DMS79 (cell line): ENCODE results near the gene OSM.

Experiments
- DNase-seq: peaks from one replicate; lab custom pipeline; 2025; lab: John Stamatoyannopoulos, UW

The OSM gene

GRCh38 chr22:30285176-30285845 lies 18.7 kb upstream of the OSM start:
- no peak for DNase-seq

- DNase-seq = no peak
Measured at GRCh38 chr22:30284666-30285065, 18.0 kb upstream of the OSM start.

GRCh38 chr22:30284172-30284571 lies 17.5 kb upstream of the OSM start:
- DNase-seq = no peak

GRCh38 chr22:30283342-30283741 lies 16.7 kb upstream of the OSM start:
- no peak for DNase-seq

GRCh38 chr22:30282616-30283046 lies 16.0 kb upstream of the OSM start:
- no peak for DNase-seq

- DNase-seq = no peak
Measured at GRCh38 chr22:30280505-30280904, 13.9 kb upstream of the OSM start.

GRCh38 chr22:30279932-30280331 lies 13.3 kb upstream of the OSM start:
- DNase-seq = no peak

GRCh38 chr22:30279046-30279788 lies 12.6 kb upstream of the OSM start:
- no peak for DNase-seq

- peak; percentile 13 for DNase-seq
Measured at GRCh38 chr22:30277547-30278344, 11.1 kb upstream of the OSM start.

GRCh38 chr22:30276039-30276438 lies 9.4 kb upstream of the OSM start:
- no peak for DNase-seq

- DNase-seq = no peak
Measured at GRCh38 chr22:30275625-30276024, 9.0 kb upstream of the OSM start.

GRCh38 chr22:30274437-30274812 lies 7.8 kb upstream of the OSM start:
- no peak for DNase-seq

GRCh38 chr22:30273711-30274436 lies 7.2 kb upstream of the OSM start:
- DNase-seq = no peak

- DNase-seq = no peak
Measured at GRCh38 chr22:30272781-30273601, 6.3 kb upstream of the OSM start.

GRCh38 chr22:30270832-30271231 lies 4.2 kb upstream of the OSM start:
- no peak for DNase-seq

GRCh38 chr22:30268331-30268730 lies 1.7 kb upstream of the OSM start:
- DNase-seq = no peak

- DNase-seq = no peak
Measured at GRCh38 chr22:30267382-30268302, 991 bp upstream of the OSM start.

GRCh38 chr22:30265823-30266444 lies 717 bp downstream of the OSM start:
- DNase-seq = no peak

- DNase-seq = no peak
Measured at GRCh38 chr22:30265131-30265720, 1.4 kb downstream of the OSM start.
